Keratinocyte (primary cell): ENCODE data around the gene CARD8. TPM values are rescaled to one million over a fixed set of nuclear protein-coding genes. Genes with fewer than 3 reads are reported as not detected.
A peak's percentile ranks its signal among the peaks of the same experiment; 100 is the strongest.
"Not testable (repeated sequence)": the region's sequence is repeated elsewhere in the genome, so short reads cannot be mapped to it uniquely, and the experiment has no call there.

Source experiments
- DNase-seq: peaks from one replicate; pipeline ENCODE4 v3.0.0-alpha.2; 2011; ENCODE audit warnings: low read depth, missing footprints, low spot score
- FAIRE-seq: peaks from 2 replicates; lab custom pipeline; 2011; peaks lifted over from hg19 to GRCh38; lab: Jason Lieb, UNC
- H2AFZ ChIP-seq: 2 replicates; pipeline ENCODE4 v1.6.0; 2012; ENCODE audit warnings: low read length, control low read depth, inconsistent platforms; ENCODE audit not compliant: control insufficient read depth
- H3K27ac ChIP-seq: 2 replicates; pipeline ENCODE4 v1.5.1; 2011; ENCODE audit warnings: low read length; ENCODE audit not compliant: control insufficient read depth, insufficient read depth
- H3K27me3 ChIP-seq: 3 replicates; pipeline ENCODE4 v1.6.0; 2011; ENCODE audit warnings: low read length; ENCODE audit not compliant: control insufficient read depth, insufficient read depth; ENCODE audit errors: extremely low read depth
- H3K36me3 ChIP-seq, 2 experiments: 2 replicates in 1 of 2; 3 replicates in 1 of 2; pipeline ENCODE4 v1.5.1; 2011; ENCODE audit warnings: low read length in 2 of 2, mild to moderate bottlenecking in 1 of 2; ENCODE audit not compliant: control insufficient read depth in 2 of 2, insufficient read depth in 2 of 2; ENCODE audit errors: extremely low read depth in 1 of 2
- H3K4me1 ChIP-seq: 3 replicates; pipeline ENCODE4 v1.5.1; 2011; ENCODE audit warnings: low read length; ENCODE audit not compliant: control insufficient read depth, insufficient read depth; ENCODE audit errors: extremely low read depth
- H3K4me2 ChIP-seq: 3 replicates; pipeline ENCODE4 v1.6.0; 2011; ENCODE audit warnings: low read depth, low read length; ENCODE audit not compliant: control insufficient read depth, insufficient read depth; ENCODE audit errors: extremely low read depth
- H3K4me3 ChIP-seq, 3 experiments: fragments of 200-600 bp in 1 of 3; sonication (generic) in 1 of 3; 2 replicates in 2 of 3; 3 replicates in 1 of 3; pipeline ENCODE4 v1.5.1; 2011 to 2016; ENCODE audit warnings: low read length in 3 of 3, mild to moderate bottlenecking in 3 of 3, control low read depth in 2 of 3, inconsistent platforms in 1 of 3, low read depth in 1 of 3, mixed read lengths in 1 of 3, mixed run types in 1 of 3, moderate library complexity in 1 of 3; ENCODE audit not compliant: control insufficient read depth in 2 of 3, insufficient read depth in 2 of 3; ENCODE audit errors: extremely low read depth in 1 of 3
- H3K79me2 ChIP-seq: 2 replicates; pipeline ENCODE4 v1.6.0; 2012; ENCODE audit warnings: low read length; ENCODE audit not compliant: control insufficient read depth, insufficient read depth
- H3K9ac ChIP-seq: 3 replicates; pipeline ENCODE4 v1.6.0; 2011; ENCODE audit warnings: low read length; ENCODE audit not compliant: control insufficient read depth, insufficient read depth; ENCODE audit errors: extremely low read depth
- H3K9me1 ChIP-seq: 3 replicates; pipeline ENCODE4 v1.6.0; 2011; ENCODE audit warnings: low read length; ENCODE audit not compliant: control insufficient read depth, insufficient read depth; ENCODE audit errors: extremely low read depth
- H3K9me3 ChIP-seq: 2 replicates; pipeline ENCODE4 v1.5.1; 2012; ENCODE audit warnings: low read depth, low read length; ENCODE audit not compliant: control insufficient read depth
- H4K20me1 ChIP-seq: 3 replicates; pipeline ENCODE4 v1.6.0; 2011; ENCODE audit warnings: low read length; ENCODE audit not compliant: control insufficient read depth, insufficient read depth; ENCODE audit errors: extremely low read depth
- EZH2 ChIP-seq: IDR thresholded peaks from one replicate; pipeline ENCODE4 v1.6.1; 2012; ENCODE audit warnings: inconsistent platforms, mild to moderate bottlenecking, low read length, moderate library complexity
- dilution Hi-C: fragments of 300-500 bp; cut with MboI; formaldehyde crosslinking; loops from one replicate; pipeline ENCODE4 v1.7.0; 2020; ENCODE audit warnings: low sequenced_read_pairs; ENCODE audit not compliant: extremely low pct_ligation_motif_present
- polyA plus RNA-seq, 5 experiments: library from polyadenylated mRNA; depleted of rRNA in 3 of 5; stranded (reverse) in 3 of 5; stranded (forward) in 1 of 5; unstranded in 1 of 5; fragments of >200 nt; gene quantifications; 1 replicate in 1 of 5; 2 replicates in 3 of 5; 3 replicates in 1 of 5; pipeline versions ENCODE4 v1.2.1 to v1.2.3, GENCODE V29; 2011 to 2012; ENCODE audit warnings: missing spikeins in 2 of 5, low read depth in 1 of 5, low replicate concordance in 1 of 5
- TF ChIP-seq, protein P1 (sequence below), 3 experiments: IDR thresholded peaks in 1 of 3; conservative IDR thresholded peaks in 1 of 3; optimal IDR thresholded peaks in 1 of 3; 2 replicates in 2 of 3; 3 replicates in 1 of 3; pipeline versions ENCODE3 to v1.5.1; 2011; ENCODE audit warnings: low read length in 3 of 3, mild to moderate bottlenecking in 3 of 3, moderate library complexity in 2 of 3, control low read depth in 1 of 3, inconsistent platforms in 1 of 3; ENCODE audit not compliant: insufficient read depth in 2 of 3; ENCODE audit errors: extremely low read depth in 1 of 3

CARD8 gene
- polyA plus RNA-seq, 1 donor (not counting 4 experiments of a cell fraction or from before 2014, with no cell fraction given) = 5.2 TPM

DNA sequence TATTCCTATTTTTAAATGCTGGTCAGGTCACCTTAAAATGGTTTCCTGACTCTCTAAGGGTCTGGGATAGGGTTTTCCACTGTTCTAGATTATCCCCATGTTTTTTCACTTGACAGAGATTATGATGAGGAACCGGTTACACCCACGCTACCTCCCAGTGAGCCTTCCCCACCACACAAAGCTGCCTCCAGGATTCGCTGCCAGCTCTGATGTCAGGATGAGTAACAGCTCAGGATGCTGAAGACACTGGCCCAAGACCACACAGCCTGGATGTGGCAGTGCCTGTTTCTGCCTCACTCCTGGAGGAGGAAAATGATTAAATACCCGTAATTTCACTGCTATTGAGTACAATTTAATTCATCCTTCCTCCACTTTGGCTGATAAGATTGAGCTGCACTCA lies 37.1 kb upstream of the CARD8 start:
- TF ChIP-seq EZH2 = no peak
- TF ChIP-seq, protein P1, sequence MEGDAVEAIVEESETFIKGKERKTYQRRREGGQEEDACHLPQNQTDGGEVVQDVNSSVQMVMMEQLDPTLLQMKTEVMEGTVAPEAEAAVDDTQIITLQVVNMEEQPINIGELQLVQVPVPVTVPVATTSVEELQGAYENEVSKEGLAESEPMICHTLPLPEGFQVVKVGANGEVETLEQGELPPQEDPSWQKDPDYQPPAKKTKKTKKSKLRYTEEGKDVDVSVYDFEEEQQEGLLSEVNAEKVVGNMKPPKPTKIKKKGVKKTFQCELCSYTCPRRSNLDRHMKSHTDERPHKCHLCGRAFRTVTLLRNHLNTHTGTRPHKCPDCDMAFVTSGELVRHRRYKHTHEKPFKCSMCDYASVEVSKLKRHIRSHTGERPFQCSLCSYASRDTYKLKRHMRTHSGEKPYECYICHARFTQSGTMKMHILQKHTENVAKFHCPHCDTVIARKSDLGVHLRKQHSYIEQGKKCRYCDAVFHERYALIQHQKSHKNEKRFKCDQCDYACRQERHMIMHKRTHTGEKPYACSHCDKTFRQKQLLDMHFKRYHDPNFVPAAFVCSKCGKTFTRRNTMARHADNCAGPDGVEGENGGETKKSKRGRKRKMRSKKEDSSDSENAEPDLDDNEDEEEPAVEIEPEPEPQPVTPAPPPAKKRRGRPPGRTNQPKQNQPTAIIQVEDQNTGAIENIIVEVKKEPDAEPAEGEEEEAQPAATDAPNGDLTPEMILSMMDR (optimal IDR thresholded peaks at IDR 0.05 in 1 of 3, IDR thresholded peaks at IDR 0.05 in 1 of 3, conservative IDR thresholded peaks at IDR 0.05 in 1 of 3; ENCODE audit: extremely low read depth in 1 of 3, insufficient read depth in 2 of 3, low read length in 3 of 3) = no peak
- no peak overlapping the region for H3K4me3 ChIP-seq
- peak; percentile 95 for FAIRE-seq
- dilution Hi-C loops = no loop called here
- no peaks in the 10 kb centered on the region for H3K79me2 ChIP-seq
- no peaks in the 10 kb centered on the region for H3K27me3 ChIP-seq
- H3K4me1 ChIP-seq = peaks cover 6% of the 10 kb centered on the region
- peak; percentile 42 for DNase-seq
- no peaks in the 10 kb centered on the region for H4K20me1 ChIP-seq
- no peak overlapping the region for H3K4me2 ChIP-seq
- H3K9me1 ChIP-seq = no peaks in the 10 kb centered on the region
- no peaks in the 10 kb centered on the region for H3K36me3 ChIP-seq
- H3K27ac ChIP-seq = no peak overlapping the region
- H3K9ac ChIP-seq = no peak overlapping the region
- H3K9me3 ChIP-seq = no peaks in the 10 kb centered on the region
- no peak overlapping the region for H2AFZ ChIP-seq

DNA sequence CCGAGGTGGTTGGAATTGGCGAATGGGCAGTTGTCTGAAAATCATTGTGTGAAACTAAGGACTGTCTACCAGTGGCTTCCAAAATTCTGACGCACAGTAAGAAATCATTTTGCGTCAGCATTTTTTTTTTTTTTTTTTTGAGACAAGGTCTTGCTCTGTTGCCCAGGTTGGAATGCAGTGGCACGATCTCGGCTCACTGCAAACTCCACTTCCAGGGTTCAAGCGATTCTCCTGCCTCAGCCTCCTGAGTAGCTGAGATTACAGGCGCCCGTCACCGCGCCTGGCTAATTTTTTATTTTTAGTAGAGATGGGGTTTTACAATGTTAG lies 35.7 kb upstream of the CARD8 start:
- H3K4me2 ChIP-seq = peak overlapping the region; percentile 99

DNA sequence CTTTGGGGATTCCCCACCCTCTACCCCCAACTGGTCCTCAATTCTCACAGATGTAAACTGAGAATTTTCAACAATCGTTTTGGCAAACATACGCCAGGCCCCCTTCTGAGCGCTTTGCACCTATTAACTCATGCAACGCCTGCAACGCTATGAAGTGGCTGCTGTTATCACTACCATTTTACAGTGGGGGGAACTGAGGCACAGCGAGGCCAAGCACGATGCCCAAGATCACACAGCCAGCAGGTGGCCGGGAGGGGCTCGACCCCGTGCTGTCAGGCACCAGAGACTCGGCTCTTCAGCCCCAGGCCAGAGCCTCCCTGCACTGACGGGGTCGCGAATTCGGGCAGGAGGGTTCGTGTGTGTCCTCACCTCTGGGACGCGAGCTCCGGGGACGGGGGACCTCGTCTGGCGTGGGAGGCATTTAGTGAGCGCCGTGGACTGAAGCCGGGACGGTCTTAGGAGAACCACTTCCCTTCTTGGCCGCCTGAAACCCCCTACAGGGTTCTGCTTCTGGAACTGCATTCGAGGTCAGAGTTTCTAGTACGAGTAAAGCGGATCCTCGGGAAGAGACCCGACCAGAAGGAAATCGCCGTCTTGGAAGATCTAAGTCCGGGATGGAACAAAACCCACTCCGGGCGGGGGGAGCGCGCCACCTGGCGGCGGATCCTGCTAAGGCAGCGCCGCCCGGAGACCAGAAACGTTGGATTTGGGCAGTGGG lies 35.2 kb upstream of the CARD8 start:
- Histone ChIP-seq H3K36me3 (no peaks in the 10 kb centered on the region), H3K79me2 (no peaks in the 10 kb centered on the region), H3K27me3 (no peaks in the 10 kb centered on the region), H3K27ac (no peak overlapping the region), H2AFZ (peak overlapping the region; percentile 93), H3K4me2 (peak overlapping the region; percentile 99), H4K20me1 (no peaks in the 10 kb centered on the region), H3K4me3 (peak overlapping the region; percentile 28 to 60 (median 58)), H3K9me3 (no peaks in the 10 kb centered on the region), H3K9ac (no peak overlapping the region), H3K9me1 (no peaks in the 10 kb centered on the region), H3K4me1 (peaks cover 6% of the 10 kb centered on the region)
- FAIRE-seq (no peak), DNase-seq (no peak)
- dilution Hi-C loops = no loop called here
- TF ChIP-seq, protein P1 (optimal IDR thresholded peaks at IDR 0.05 in 1 of 3, IDR thresholded peaks at IDR 0.05 in 1 of 3, conservative IDR thresholded peaks at IDR 0.05 in 1 of 3; ENCODE audit: extremely low read depth in 1 of 3, insufficient read depth in 2 of 3, low read length in 3 of 3) = peak; percentile 85 to 97 (median 93)
- TF ChIP-seq EZH2 = no peak

More for the DNA sequence above, 35.7 kb upstream of the CARD8 start:
- dilution Hi-C loops, H3K9me1 ChIP-seq, H3K9ac ChIP-seq, H4K20me1 ChIP-seq, H3K36me3 ChIP-seq, H3K9me3 ChIP-seq, H3K79me2 ChIP-seq, FAIRE-seq, H3K27me3 ChIP-seq, DNase-seq, H3K4me3 ChIP-seq, H3K4me1 ChIP-seq, H3K27ac ChIP-seq, H2AFZ ChIP-seq: not testable (repeated sequence)
